ENCODE results near the gene SV2B. TPM values are rescaled to one million over a fixed set of nuclear protein-coding genes. Genes with fewer than 3 reads are reported as not detected.

SV2B gene
- total and polyA plus RNA-seq, 2 experiments from 2014 or later: 0.06 to 0.76 TPM

DNA sequence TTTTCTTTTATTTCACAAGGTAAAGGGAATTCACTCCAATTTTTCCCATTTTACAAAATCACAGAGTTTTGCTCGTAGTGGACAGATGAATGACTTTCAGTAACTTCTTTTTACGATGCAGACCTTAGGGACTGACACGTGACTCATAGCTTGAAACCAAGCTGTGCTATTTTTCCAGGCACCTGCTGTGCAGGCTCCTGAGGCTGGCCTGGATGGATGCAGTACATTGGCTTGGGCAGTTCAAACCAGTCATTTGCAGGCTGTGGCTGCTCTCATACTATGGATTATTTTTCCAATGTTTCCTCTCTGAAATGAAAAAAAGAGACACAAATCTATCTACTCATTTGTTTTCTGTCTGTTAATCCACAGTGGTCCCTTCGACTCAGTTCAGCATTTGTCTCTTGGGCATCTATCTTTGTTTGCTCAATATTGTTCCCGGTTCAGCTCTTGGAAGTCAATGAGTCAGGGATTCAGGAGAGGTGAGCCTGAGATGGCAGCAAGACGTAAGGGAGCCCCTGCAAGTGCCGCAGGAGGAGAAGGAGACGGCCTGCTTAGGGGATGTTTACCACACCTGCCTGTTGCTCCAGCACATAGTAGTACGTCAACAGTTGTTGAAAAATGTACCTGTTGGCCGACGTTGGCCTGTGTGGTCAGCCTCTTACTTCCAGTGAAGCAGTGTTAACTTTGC is 92.8 kb downstream of the SV2B start:
- Histone ChIP-seq H3K27me3 (ENCODE audit: insufficient read depth) (no peaks in the 10 kb centered on the region), H3K79me2 (replicated peaks; ENCODE audit: insufficient read depth) (no peaks in the 10 kb centered on the region), H3K9me2 (ENCODE audit: insufficient read depth) (no peaks in the 10 kb centered on the region; the same call in 1 of the 2 replicates), H3K27ac (ENCODE audit: low read depth) (no peak overlapping the region), H4K20me1 (replicated peaks; ENCODE audit: insufficient read depth) (no peaks in the 10 kb centered on the region), H3F3A (replicated peaks; ENCODE audit: low read depth) (no peaks in the 10 kb centered on the region), H3K4me3 (no peak overlapping the region), H3K4me2 (no peak overlapping the region), H3K4me1 (ENCODE audit: insufficient read depth) (no peaks in the 10 kb centered on the region), H3K36me3 (ENCODE audit: insufficient read depth) (no peaks in the 10 kb centered on the region), H2AFZ (peak overlapping the region; percentile 56; the same call in 1 of the 2 replicates)
- no peaks in the 10 kb centered on the region for H3K36me3 Mint-ChIP-seq (ENCODE audit: low read depth)
- ATAC-seq (peak; percentile 31; the same call in 1 of the 3 replicates), DNase-seq (ENCODE audit: low spot score) (no peak)
- H3K27ac Mint-ChIP-seq: no peak overlapping the region
- peaks cover 5% of the 10 kb centered on the region; the same call in 1 of the 3 replicates for H3K4me1 Mint-ChIP-seq
- H3K4me3 Mint-ChIP-seq: no peak overlapping the region
- peaks cover 2% of the 10 kb centered on the region for H3K27me3 Mint-ChIP-seq (ENCODE audit: insufficient read depth, low read depth, poor library complexity)
- no peaks in the 10 kb centered on the region for H3K9me3 Mint-ChIP-seq
- no peak for TF ChIP-seq CTCF (conservative IDR thresholded peaks at IDR 0.05; ENCODE audit: low read depth in 2 of 2)
- no peak for TF ChIP-seq NANOG (IDR thresholded peaks at IDR 0.05; ENCODE audit: borderline replicate concordance)
- no peak for TF ChIP-seq ZNF462 (CRISPR knock-in tag; IDR thresholded peaks at IDR 0.05)
- TF ChIP-seq ETS1 (IDR thresholded peaks at IDR 0.05): no peak
- TF ChIP-seq REST (IDR thresholded peaks at IDR 0.05; ENCODE audit: unreplicated experiment): no peak
- no peak for TF ChIP-seq POLR2AphosphoS5 (IDR thresholded peaks at IDR 0.05; ENCODE audit: low read depth)
- TF ChIP-seq STAT1 (IDR thresholded peaks at IDR 0.05; ENCODE audit: unreplicated experiment): no peak
- TF ChIP-seq EZH2phosphoT487 (IDR thresholded peaks at IDR 0.05; ENCODE audit: unreplicated experiment): no peak
- no peak for TF ChIP-seq EZH2 (IDR thresholded peaks at IDR 0.05; ENCODE audit: low read depth, unreplicated experiment)
- no peak for TF ChIP-seq CREB1 (CRISPR knock-in tag; IDR thresholded peaks at IDR 0.05; ENCODE audit: low read depth)
